Right kidney (tissue), 9 donors: ENCODE results near the gene SMR3A.

Experiments used
- DNase-seq: peaks from one replicate; pipeline ENCODE4 v3.0.0-alpha.2; 2016
- long read RNA-seq, 8 donors: transcript quantifications; one replicate each; lab custom pipeline, GENCODE V29; 2026

The SMR3A gene
- long read RNA-seq, donor 1, result 0 reads
- long read RNA-seq, donor 2, result 0 reads
- long read RNA-seq, donor 3, result 0 reads
- long read RNA-seq, donor 4, result 0 reads
- long read RNA-seq, donor 5, result 0 reads
- long read RNA-seq, donor 6, result 0 reads
- long read RNA-seq, donor 7, result 0 reads
- long read RNA-seq, donor 8, result 0 reads

DNA sequence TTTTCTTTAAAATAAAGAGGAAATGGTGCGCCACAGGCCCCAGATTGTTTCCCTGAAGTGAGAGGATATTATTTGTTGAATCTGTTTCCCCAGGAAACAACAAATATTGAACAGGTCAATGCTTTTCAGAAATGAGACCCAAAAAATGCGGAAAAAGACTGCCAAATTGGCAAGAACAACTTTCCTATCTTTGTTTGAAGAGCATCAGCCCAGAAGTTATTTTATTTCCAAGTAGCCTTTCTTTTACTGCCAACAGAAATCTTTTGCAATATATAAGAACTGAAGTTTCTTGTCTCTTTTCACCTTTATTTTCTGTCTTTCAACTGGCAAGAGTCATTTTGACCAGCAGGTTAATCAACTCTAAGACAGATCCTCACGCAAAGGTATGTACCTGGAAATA is at the start of gene SMR3A:
Gene SMR3A, plus strand, starts transcription at position 301 of the 400 bp plus-strand sequence. CDS start 1,356 bp downstream, outside the sequence.
- DNase-seq, result no peak

DNA sequence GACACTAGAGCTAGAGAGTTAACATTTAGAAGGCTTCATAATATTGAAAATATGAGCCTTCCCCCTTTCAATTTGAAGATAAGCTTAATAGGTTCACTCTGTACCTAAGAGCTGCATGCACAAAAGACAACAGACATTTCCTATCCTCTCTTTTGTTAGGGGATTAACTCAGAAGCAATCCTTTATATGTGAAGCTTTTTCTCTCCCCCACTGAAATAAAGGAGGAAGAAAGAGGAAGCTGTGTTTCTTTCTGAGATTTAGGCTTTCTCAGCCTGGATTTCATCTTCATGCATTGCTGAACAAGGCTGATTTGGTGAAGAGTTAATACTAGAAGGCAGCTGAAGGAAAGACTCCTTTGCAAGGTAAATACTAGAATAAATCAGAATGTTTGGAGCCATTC is 46.8 kb upstream of the SMR3A start:
- no peak for DNase-seq

DNA sequence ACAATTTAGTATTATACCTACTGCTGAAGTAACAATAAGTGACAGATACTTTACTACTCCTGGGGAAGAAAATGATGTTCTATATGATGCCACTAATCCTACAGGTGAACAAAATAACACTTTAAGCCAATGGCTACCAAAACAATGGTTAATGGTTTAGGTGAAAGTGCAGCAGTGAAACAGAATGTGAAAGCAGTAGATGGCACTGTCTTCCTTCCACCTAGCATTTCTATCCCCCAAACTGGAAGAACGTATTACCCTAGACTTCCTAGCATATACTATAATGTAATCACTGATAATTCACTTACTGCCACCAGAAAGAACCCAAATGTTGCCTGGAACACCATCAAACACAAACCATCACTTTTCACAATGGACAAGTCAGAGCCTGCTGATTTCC is 44.6 kb upstream of the SMR3A start:
- no peak for DNase-seq

DNA sequence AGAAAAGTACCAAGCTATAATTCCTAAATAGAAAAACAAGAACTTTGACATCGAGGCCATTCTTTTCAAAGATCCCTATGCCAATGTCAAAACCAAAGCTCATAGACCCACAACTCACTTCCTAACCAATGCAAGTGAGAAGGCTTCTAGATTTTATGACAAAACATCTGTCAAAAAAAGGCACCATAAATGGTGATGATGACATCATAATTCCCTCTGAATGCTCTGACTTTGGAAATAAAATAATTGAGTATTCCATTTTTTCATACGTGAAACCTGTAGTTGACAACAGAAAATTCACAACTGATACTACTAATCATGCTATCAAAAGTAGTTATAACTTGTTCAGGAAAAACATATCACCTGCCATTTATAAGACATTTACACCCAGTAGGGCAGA is 34.5 kb upstream of the SMR3A start:
- no peak for DNase-seq

- DNase-seq, result no peak
Observed at GRCh38 chr4:70334681-70335080, 25.9 kb upstream of the SMR3A start, which contains the start of gene CABS1. CABS1 (plus strand) TSS chr4:70334981; CDS start chr4:70335040, 59 bp downstream.

- no peak for DNase-seq
Observed at GRCh38 chr4:70336043-70336442, 24.5 kb upstream of the SMR3A start.

DNA sequence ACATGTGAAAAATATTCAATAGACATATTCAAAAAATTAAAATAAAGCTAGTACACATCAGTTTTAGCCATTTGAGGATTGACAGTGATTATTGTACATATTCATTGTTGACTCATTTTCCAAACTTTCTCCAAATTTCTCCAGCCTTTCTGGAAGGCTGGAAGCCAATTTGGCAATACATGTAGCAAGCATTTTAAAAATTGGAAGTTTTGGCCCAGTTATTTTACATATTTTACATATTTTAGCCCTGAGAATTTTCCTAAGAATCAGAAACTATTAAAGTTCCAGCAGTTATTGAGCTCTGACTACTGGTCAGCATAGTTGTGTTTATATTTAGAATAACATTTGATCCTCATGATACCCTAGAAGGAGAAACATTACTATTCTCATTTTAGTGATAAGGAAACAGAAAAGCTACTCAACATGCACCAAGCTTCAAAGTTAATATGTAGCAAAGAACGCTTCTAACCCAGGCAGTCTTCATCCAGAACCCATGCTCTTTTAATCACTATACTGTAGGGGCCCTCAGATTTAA is 22.6 kb upstream of the SMR3A start:
- no peak for DNase-seq

GRCh38 chr4:70356185-70356584 is 4.4 kb upstream of the SMR3A start:
- DNase-seq, result no peak

- DNase-seq, result no peak
Observed at GRCh38 chr4:70359115-70359661, 1.4 kb upstream of the SMR3A start.

GRCh38 chr4:70364002-70364401 is 3.4 kb downstream of the SMR3A start:
- no peak for DNase-seq

DNA sequence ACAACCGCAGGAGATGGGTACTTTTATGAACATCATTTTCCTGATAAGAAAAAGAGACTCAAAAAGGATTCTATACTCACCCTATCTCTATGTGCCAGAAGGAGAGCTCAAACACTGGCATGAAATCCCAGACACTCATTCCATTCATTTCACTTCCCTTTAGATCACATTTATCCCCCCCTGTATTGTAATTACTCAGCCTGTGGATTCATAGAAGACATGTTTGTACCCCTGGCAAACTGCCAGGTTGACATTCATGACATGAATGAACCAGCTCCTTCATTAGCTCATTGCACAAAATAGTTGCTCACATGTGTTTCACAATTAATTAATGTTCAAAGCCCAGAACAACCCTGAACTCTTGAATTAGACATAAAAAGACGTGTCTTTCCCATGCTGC is 4.9 kb downstream of the SMR3A start:
- DNase-seq, result no peak

DNA sequence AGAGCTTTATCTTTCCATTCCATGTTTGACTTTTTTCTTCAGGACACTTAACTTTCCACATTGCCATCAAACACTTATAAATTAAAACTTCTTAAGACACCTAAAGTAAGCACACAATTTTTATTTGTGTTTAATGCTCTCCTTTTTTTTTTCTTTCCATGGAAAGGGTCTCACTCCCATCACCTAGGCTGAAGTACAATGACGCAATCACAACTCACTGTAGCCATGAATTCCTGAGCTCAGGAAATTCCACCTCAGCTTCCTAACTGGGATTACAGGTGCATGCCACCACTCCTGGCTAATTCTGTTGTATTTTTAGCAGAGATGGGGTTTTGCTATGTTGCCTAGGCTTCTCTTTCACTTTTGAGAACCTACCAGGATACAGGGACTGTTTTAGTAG is 7.3 kb downstream of the SMR3A start:
- DNase-seq, result no peak

GRCh38 chr4:70371987-70372386 is 11.4 kb downstream of the SMR3A start:
- no peak for DNase-seq

- DNase-seq, result no peak
Observed at GRCh38 chr4:70372760-70373159, 12.2 kb downstream of the SMR3A start.

DNA sequence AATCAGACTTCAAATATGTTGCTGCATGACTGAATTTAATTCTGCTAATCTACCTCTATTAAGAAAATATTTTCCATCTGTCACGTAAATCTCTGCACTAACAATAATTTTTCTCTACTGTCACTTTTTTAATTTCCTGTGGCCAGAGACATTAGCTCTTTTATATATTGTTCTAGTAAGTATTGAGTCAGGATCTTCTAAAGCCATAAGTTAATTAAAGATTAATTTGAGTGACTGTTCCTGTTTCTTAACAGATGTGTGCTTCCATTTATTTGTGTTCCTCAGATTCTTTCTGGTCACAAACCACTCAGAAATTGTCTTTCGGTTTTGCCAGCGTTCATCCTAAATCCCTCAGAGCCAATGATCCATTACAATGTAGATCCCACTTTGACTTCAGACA is 20.0 kb downstream of the SMR3A start:
- no peak for DNase-seq

DNA sequence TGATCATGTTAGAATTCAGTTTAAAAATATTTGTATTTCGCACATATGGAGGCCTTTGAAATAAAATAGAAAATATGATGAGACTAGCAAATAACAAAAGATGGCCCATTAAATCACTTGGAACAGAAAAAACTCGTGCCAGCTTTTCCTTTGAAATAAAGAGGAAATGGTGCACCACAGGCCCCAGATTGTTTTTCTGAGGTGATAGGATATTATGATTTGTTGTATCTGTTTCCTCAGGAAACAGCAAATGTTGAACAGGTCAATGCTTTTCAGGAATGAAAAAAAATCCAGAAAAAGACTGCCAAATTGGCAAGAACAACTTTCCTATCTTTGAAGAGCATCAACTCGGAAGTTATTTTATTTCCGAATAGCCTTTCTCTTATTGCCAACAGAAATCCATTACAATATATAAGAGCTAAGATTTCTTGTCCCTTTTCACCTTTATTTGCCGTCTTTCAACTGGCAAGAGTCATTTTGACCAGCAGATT is 22.2 kb downstream of the SMR3A start, which contains the start of gene SMR3B:
Gene SMR3B, plus strand, starts transcription at position 441 of the 491 bp plus-strand sequence. CDS start 1,380 bp downstream, outside the sequence.
- DNase-seq, result no peak

DNA sequence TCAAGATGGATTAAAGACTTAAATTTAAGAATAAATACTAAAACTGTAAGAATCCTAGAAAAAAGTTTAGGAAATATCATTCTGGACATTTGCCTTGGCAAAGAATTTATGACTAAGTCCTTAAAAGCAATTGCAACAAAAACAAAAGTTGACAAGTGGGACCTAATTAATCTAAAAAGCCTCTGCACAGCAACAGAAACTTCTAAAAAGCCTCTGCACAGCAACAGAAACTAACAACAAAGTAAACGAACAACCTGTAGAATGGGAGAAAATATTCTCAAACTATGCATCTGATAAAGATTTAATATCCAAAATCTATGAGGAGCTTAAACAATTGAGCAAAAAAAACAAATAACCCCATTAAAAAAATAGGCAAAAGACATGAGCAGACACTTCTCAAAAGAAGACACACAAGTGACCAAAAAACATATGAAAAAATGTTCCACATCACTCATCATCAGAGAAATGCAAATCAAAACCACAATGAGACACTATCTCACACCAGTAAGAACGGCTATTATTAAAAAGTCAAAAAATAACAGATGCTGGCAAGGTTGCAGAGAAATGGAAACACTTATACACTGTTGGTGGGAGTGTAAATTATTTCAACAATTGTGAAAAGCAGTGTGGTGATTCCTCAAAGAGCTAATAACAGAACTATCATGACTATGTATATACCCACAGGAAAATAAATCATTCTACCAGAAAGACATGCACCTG is 31.7 kb downstream of the SMR3A start:
- no peak for DNase-seq

DNA sequence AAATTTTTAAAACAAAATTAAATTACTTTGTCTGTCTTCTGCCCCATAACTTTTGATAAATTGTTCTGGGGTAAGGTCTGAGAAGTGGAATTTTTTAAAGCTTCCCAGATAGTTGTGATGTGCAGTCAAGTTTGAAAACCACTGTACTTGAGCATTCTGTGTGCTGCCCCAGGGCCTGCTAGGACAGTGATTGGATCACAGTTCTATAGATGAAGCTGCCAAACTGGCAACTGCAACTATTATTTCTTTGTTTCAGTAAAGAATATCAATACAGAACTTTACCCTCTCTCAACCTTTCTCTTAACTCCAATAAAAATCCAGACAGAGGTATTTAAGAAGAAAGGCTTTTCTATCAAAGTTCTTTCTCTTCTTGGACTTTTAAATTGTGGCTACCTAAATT is 37.0 kb downstream of the SMR3A start, which contains the start of gene OPRPN:
Gene OPRPN, plus strand, starts transcription at position 361 of the 400 bp plus-strand sequence. CDS start 1,346 bp downstream, outside the sequence.
- no peak for DNase-seq

DNA sequence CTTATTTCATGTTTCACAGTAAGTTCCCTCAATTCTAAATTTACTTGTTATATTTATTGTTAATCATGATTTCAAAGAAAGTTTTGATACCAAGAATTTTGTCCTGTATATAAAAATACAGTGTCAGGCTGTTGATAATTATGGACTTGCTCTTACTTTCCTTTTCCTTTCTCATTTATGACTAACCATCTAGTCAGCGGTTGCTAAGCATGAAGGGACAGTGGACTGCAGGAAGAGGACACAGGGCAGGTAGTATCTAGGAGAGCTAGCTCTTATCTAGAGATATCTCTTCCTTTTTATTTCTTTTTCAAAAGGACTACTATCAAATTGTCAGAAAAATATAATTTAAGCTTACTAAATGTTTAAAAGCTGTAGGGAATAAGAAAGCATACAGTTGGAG is 38.8 kb downstream of the SMR3A start:
- DNase-seq, result no peak

- no peak for DNase-seq
Observed at GRCh38 chr4:70402762-70403161, 42.2 kb downstream of the SMR3A start.

DNA sequence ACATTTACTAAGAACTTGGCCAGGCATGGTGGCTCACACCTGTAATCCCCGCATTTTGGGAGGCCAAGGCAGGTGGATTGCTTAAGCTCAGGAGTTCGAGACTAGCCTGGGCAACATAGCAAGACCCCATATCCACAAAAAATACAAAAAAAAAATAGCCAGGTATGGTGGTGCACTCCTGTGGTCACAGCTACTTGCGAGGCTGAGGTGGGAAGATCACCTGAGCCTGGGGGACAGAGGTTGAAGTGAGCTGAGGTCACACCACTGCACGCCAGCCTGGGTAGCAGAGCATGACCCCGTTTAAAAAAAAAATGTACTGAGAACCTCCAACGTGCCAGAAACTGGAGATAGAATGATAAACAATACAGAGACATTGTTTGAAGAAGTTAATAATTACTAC is 45.2 kb downstream of the SMR3A start:
- no peak for DNase-seq
